ENCODE data around the gene TTC7B. TPM values are rescaled to one million over a fixed set of nuclear protein-coding genes. Genes with fewer than 3 reads are reported as not detected.

The TTC7B gene
- total RNA-seq, 1 donor from 2014 or later = 40.3 TPM

DNA sequence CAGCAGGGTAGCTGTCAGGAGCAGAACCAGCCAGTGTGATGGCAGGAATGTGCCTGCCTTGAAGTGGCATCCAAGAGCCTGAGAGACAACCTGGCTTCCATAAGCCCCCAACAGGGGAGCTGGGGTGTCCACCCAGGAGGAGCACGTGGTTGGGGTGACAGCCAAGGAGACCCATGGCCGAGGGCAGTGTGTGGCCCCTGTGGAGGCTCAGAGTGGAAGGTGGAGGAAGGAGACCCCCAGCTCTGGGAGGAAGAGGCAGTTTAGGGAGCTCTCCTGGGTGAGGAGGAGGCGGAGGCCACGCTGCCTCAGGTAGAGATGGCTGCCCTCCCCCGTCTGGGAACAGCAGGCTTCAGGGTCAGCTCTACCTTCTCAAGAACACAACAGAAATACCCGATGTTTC, 272.4 kb downstream of the TTC7B start:
- H3K4me3 Mint-ChIP-seq (ENCODE audit: unreplicated experiment) = no peak overlapping the region
- H3K27me3 Mint-ChIP-seq (ENCODE audit: low read depth) = no peaks in the 10 kb centered on the region
- DNase-seq (ENCODE audit: low spot score) = peak; percentile 60
- no peak for TF ChIP-seq CTCF (IDR thresholded peaks at IDR 0.05)
- H3K36me3 Mint-ChIP-seq (ENCODE audit: low read depth) = peaks cover 3% of the 10 kb centered on the region
- peaks cover 19% of the 10 kb centered on the region for H3K4me1 Mint-ChIP-seq (ENCODE audit: low read depth)
- H3K27ac Mint-ChIP-seq (ENCODE audit: unreplicated experiment) = no peak overlapping the region
- no peaks in the 10 kb centered on the region for H3K9me3 Mint-ChIP-seq (ENCODE audit: low read depth)

DNA sequence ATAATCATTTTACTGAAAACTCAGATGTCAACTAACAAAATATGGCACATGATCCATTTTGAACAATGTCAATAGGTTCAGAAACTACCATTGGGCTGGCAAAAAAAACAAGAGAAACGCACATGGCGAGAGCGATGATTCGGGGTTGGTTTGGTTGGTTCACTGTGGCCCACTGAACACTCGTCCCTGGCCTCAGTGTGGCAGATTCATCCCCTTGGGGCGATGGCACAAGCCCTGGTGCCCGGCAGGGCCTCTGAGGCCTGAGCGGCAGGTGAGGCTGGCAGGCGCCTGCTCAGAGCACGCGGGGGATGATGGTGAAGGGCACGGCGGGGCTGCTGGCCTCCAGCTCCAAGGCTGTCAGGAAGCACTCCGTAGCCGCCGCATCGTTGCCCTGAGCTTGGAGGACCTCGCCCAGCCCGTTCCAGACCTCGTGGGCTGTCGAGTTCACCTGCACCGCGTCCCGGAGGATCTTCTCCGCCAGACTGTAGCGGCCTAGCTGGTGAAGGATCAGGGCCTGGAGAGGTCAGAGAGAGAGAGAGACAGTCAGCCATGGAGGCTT, 275.1 kb downstream of the TTC7B start:
- TF ChIP-seq CTCF (IDR thresholded peaks at IDR 0.05) = no peak
- Mint-ChIP-seq H3K27ac (ENCODE audit: unreplicated experiment) (no peak overlapping the region), H3K36me3 (ENCODE audit: low read depth) (peaks cover 10% of the 10 kb centered on the region), H3K4me1 (ENCODE audit: low read depth) (peaks cover 16% of the 10 kb centered on the region), H3K9me3 (ENCODE audit: low read depth) (no peaks in the 10 kb centered on the region), H3K4me3 (ENCODE audit: unreplicated experiment) (no peak overlapping the region), H3K27me3 (ENCODE audit: low read depth) (no peaks in the 10 kb centered on the region)
- peak; percentile 74 for DNase-seq (ENCODE audit: low spot score)

GRCh38 chr14:90540437-90540836, 275.8 kb downstream of the TTC7B start:
- Mint-ChIP-seq H3K36me3 (ENCODE audit: low read depth) (peaks cover 10% of the 10 kb centered on the region), H3K27me3 (ENCODE audit: low read depth) (no peaks in the 10 kb centered on the region), H3K9me3 (ENCODE audit: low read depth) (no peaks in the 10 kb centered on the region), H3K27ac (ENCODE audit: unreplicated experiment) (peak overlapping the region; percentile 60), H3K4me1 (ENCODE audit: low read depth) (peaks cover 11% of the 10 kb centered on the region), H3K4me3 (ENCODE audit: unreplicated experiment) (no peak overlapping the region)
- no peak for TF ChIP-seq CTCF (IDR thresholded peaks at IDR 0.05)
- no peak for DNase-seq (ENCODE audit: low spot score)

- peaks cover 11% of the 10 kb centered on the region for H3K4me1 Mint-ChIP-seq (ENCODE audit: low read depth)
- no peak for TF ChIP-seq CTCF (IDR thresholded peaks at IDR 0.05)
- H3K36me3 Mint-ChIP-seq (ENCODE audit: low read depth) = peaks cover 10% of the 10 kb centered on the region
- no peak overlapping the region for H3K4me3 Mint-ChIP-seq (ENCODE audit: unreplicated experiment)
- no peaks in the 10 kb centered on the region for H3K27me3 Mint-ChIP-seq (ENCODE audit: low read depth)
- peak; percentile 43 for DNase-seq (ENCODE audit: low spot score)
- H3K9me3 Mint-ChIP-seq (ENCODE audit: low read depth) = no peaks in the 10 kb centered on the region
- no peak overlapping the region for H3K27ac Mint-ChIP-seq (ENCODE audit: unreplicated experiment)
Measured at GRCh38 chr14:90539996-90540395, 276.2 kb downstream of the TTC7B start.

- DNase-seq (ENCODE audit: low spot score) = peak; percentile 64
- H3K4me1 Mint-ChIP-seq (ENCODE audit: low read depth) = peaks cover 15% of the 10 kb centered on the region
- no peaks in the 10 kb centered on the region for H3K27me3 Mint-ChIP-seq (ENCODE audit: low read depth)
- H3K27ac Mint-ChIP-seq (ENCODE audit: unreplicated experiment) = no peak overlapping the region
- no peak overlapping the region for H3K4me3 Mint-ChIP-seq (ENCODE audit: unreplicated experiment)
- H3K9me3 Mint-ChIP-seq (ENCODE audit: low read depth) = no peaks in the 10 kb centered on the region
- TF ChIP-seq CTCF (IDR thresholded peaks at IDR 0.05) = no peak
- peaks cover 10% of the 10 kb centered on the region for H3K36me3 Mint-ChIP-seq (ENCODE audit: low read depth)
Measured at GRCh38 chr14:90539496-90539775, 276.8 kb downstream of the TTC7B start.
